ENCODE measurements around the gene LDLRAD4.

DNA sequence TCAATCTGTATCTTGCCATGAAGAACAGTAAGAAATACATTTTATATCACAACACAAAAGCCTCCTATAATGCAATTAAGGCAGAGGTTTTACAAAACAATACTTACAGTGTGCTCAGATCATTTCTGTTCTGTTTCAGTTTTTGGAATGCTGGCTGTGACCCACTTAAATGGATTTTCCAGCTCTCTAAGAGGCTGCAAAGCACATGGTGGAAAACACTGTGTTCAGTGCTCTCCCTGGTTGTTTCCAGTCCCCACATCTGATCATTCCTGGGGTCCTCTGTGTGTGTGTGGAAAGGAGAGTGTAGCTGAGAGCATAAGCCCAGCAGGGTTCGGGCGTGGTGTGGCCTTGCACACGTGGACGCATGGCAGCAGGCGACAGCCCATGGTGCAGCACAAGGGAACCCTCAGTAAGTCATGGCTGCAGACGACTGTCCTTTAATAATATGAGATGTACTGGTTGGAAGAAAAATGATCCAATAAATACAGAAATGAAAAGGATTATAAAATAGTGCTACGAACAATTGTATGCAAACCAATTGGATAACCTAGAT is 412.2 kb downstream of the LDLRAD4 start:
- TF ChIP-seq, protein P1, sequence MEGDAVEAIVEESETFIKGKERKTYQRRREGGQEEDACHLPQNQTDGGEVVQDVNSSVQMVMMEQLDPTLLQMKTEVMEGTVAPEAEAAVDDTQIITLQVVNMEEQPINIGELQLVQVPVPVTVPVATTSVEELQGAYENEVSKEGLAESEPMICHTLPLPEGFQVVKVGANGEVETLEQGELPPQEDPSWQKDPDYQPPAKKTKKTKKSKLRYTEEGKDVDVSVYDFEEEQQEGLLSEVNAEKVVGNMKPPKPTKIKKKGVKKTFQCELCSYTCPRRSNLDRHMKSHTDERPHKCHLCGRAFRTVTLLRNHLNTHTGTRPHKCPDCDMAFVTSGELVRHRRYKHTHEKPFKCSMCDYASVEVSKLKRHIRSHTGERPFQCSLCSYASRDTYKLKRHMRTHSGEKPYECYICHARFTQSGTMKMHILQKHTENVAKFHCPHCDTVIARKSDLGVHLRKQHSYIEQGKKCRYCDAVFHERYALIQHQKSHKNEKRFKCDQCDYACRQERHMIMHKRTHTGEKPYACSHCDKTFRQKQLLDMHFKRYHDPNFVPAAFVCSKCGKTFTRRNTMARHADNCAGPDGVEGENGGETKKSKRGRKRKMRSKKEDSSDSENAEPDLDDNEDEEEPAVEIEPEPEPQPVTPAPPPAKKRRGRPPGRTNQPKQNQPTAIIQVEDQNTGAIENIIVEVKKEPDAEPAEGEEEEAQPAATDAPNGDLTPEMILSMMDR (IDR thresholded peaks at IDR 0.05): no peak
- no peak for TF ChIP-seq EZH2 (IDR thresholded peaks at IDR 0.05; ENCODE audit: borderline replicate concordance, insufficient read depth, low read depth, low read length, poor library complexity, severe bottlenecking)
